Common myeloid progenitor, CD34-positive (primary cell): Measurements from ENCODE around the gene SNRK.
A peak's percentile ranks its signal among the peaks of the same experiment; 100 is the strongest.

ENCODE experiments used
- CTCF ChIA-PET: fragments of 350-600 bp; sonication (Branson Sonifier 250); formaldehyde crosslinking; loops from one replicate; lab custom pipeline; 2021; ENCODE audit warnings: antibody characterized with exemption; lab: Charles Lee
- POLR2A ChIA-PET: fragments of 350-600 bp; sonication (Branson Sonifier 250); formaldehyde crosslinking; loops from one replicate; lab custom pipeline; 2021; ENCODE audit warnings: antibody characterized with exemption; lab: Charles Lee
- DNase-seq, 3 donors: peaks; one replicate each; pipeline versions ENCODE4 v3.0.0 to v3.0.0-alpha.2; 2013
- H3K27ac ChIP-seq, 2 experiments: 1 replicate in 1 of 2; 2 replicates in 1 of 2; pipeline ENCODE4 v1.7.0; 2013; ENCODE audit warnings: inconsistent platforms in 2 of 2, low read length in 2 of 2, mild to moderate bottlenecking in 2 of 2, low read depth in 1 of 2, moderate library complexity in 1 of 2; ENCODE audit not compliant: severe bottlenecking in 2 of 2, insufficient read depth in 1 of 2, poor library complexity in 1 of 2
- H3K27me3 ChIP-seq, 5 experiments: replicated peaks in 2 of 5; 1 replicate in 3 of 5; 2 replicates in 2 of 5; pipeline versions ENCODE4 v1.6.1 to v1.7.0; 2013; ENCODE audit warnings: low read length in 4 of 5, mild to moderate bottlenecking in 2 of 5, moderate library complexity in 2 of 5, inconsistent platforms in 1 of 5; ENCODE audit not compliant: insufficient read depth in 5 of 5, control insufficient read depth in 4 of 5
- H3K36me3 ChIP-seq, 4 experiments: 1 replicate in 2 of 4; 2 replicates in 2 of 4; pipeline versions ENCODE4 v1.6.1 to v1.7.0; 2013; ENCODE audit warnings: low read length in 3 of 4, control low read depth in 1 of 4, mild to moderate bottlenecking in 1 of 4; ENCODE audit not compliant: control insufficient read depth in 4 of 4, insufficient read depth in 4 of 4
- H3K4me1 ChIP-seq, 4 experiments: 1 replicate in 3 of 4; 2 replicates in 1 of 4; pipeline versions ENCODE4 v1.6.1 to v1.7.1; 2013; ENCODE audit warnings: low read length in 3 of 4, mild to moderate bottlenecking in 3 of 4, control low read depth in 1 of 4, inconsistent platforms in 1 of 4, moderate library complexity in 1 of 4; ENCODE audit not compliant: control insufficient read depth in 4 of 4, insufficient read depth in 4 of 4; ENCODE audit errors: control extremely low read depth in 1 of 4
- H3K4me3 ChIP-seq, 7 experiments: 1 replicate in 4 of 7; 2 replicates in 3 of 7; pipeline versions ENCODE4 v1.5.1 to v1.7.0; 2013; ENCODE audit warnings: mild to moderate bottlenecking in 7 of 7, low read length in 6 of 7, moderate library complexity in 6 of 7, inconsistent platforms in 2 of 7, low read depth in 2 of 7, control low read depth in 1 of 7; ENCODE audit not compliant: insufficient read depth in 4 of 7, control insufficient read depth in 1 of 7; ENCODE audit errors: extremely low read depth in 1 of 7
- H3K9me3 ChIP-seq, 5 experiments: 1 replicate in 4 of 5; 2 replicates in 1 of 5; pipeline versions ENCODE4 v1.6.1 to v1.7.1; 2013; ENCODE audit warnings: low read length in 4 of 5, mild to moderate bottlenecking in 2 of 5, inconsistent platforms in 1 of 5, low read depth in 1 of 5, moderate library complexity in 1 of 5; ENCODE audit not compliant: control insufficient read depth in 4 of 5, insufficient read depth in 2 of 5; ENCODE audit errors: control extremely low read depth in 1 of 5
- WGBS: methylation state at CpG from one replicate; pipeline ENCODE4 v1.1.5; 2013; ENCODE audit not compliant: insufficient coverage; 5-methylcytosine and 5-hydroxymethylcytosine counted together

The SNRK gene

GRCh38 chr3:43298292-43298691 lies 12.0 kb downstream of the SNRK start:
- ChIA-PET POLR2A (no interaction called here), CTCF (interaction anchor here (0.6 to 3.6 kb wide), 4 partner anchors 10 to 25 kb away, joined by 3 to 19 read pairs (median 4); partner anchors contain the start of gene SNRK)
- Histone ChIP-seq H3K4me3 (peak overlapping the region in 1 of 7 experiments; percentile 34), H3K27me3 (no peaks in the 10 kb centered on the region), H3K36me3 (peaks cover 3 to 6% (median 4%) of the 10 kb centered on the region in 4 experiments), H3K9me3 (no peaks in the 10 kb centered on the region), H3K4me1 (peaks cover 36 to 57% (median 44%) of the 10 kb centered on the region in 4 experiments), H3K27ac (peak overlapping the region; percentile 41 to 69)
- no CpG with 5 or more reads among the region's 2 CpGs for WGBS
- DNase-seq = no peak

- 73% methylated on average over 4 of the region's 4 CpGs for WGBS
- no peaks in the 10 kb centered on the region for H3K9me3 ChIP-seq
- peaks cover 36 to 52% (median 41%) of the 10 kb centered on the region in 4 experiments for H3K4me1 ChIP-seq
- ChIA-PET CTCF (interaction anchor here (0.6 to 1.3 kb wide), 2 partner anchors 10 to 24 kb away, joined by 4 to 5 read pairs; no protein-coding TSS in a partner anchor), POLR2A (interaction anchor here (0.6 kb wide), 1 partner anchor 28 kb away, joined by 4 read pairs; no protein-coding TSS in a partner anchor)
- H3K27me3 ChIP-seq = no peaks in the 10 kb centered on the region
- peak overlapping the region in 1 of 2 experiments; percentile 69 for H3K27ac ChIP-seq
- H3K4me3 ChIP-seq = no peak overlapping the region
- H3K36me3 ChIP-seq = peaks cover 5 to 11% (median 8%) of the 10 kb centered on the region in 4 experiments
- DNase-seq = no peak
Observed at GRCh38 chr3:43298761-43299160, 12.4 kb downstream of the SNRK start.

GRCh38 chr3:43302116-43302880 lies 16.0 kb downstream of the SNRK start:
- H3K9me3 ChIP-seq = no peaks in the 10 kb centered on the region
- DNase-seq = no peak
- H3K27ac ChIP-seq = no peak overlapping the region
- H3K4me3 ChIP-seq = no peak overlapping the region
- H3K36me3 ChIP-seq = peaks cover 7 to 26% (median 17%) of the 10 kb centered on the region in 4 experiments
- POLR2A ChIA-PET = interaction anchor here (0.6 kb wide), 1 partner anchor 55 kb away, joined by 4 read pairs; no protein-coding TSS in a partner anchor
- CTCF ChIA-PET = no interaction called here
- no peaks in the 10 kb centered on the region for H3K27me3 ChIP-seq
- H3K4me1 ChIP-seq = peaks cover 14 to 21% (median 15%) of the 10 kb centered on the region in 4 experiments
- no CpG with 5 or more reads among the region's 1 CpG for WGBS

GRCh38 chr3:43304126-43304525 lies 17.8 kb downstream of the SNRK start:
- CTCF ChIA-PET = interaction anchor here (1.1 kb wide), 1 partner anchor 12 kb away, joined by 3 read pairs; no protein-coding TSS in a partner anchor
- Histone ChIP-seq H3K27ac (no peak overlapping the region), H3K27me3 (no peaks in the 10 kb centered on the region), H3K9me3 (no peaks in the 10 kb centered on the region), H3K36me3 (peaks cover 7 to 42% (median 26%) of the 10 kb centered on the region in 4 experiments), H3K4me1 (peaks cover 0 to 7% (median 6%) of the 10 kb centered on the region in 4 experiments), H3K4me3 (no peak overlapping the region)
- WGBS = no CpG with 5 or more reads among the region's 3 CpGs
- POLR2A ChIA-PET = no interaction called here
- DNase-seq = no peak

GRCh38 chr3:43307226-43307625 lies 20.9 kb downstream of the SNRK start:
- CTCF ChIA-PET = interaction anchor here (1.5 kb wide), 1 partner anchor 27 kb away, joined by 4 read pairs; no protein-coding TSS in a partner anchor
- POLR2A ChIA-PET = no interaction called here
- H3K4me3 ChIP-seq = no peak overlapping the region
- WGBS = 100% methylated on average over 1 of the region's 3 CpGs
- H3K36me3 ChIP-seq = peaks cover 7 to 53% (median 32%) of the 10 kb centered on the region in 4 experiments
- peaks cover 3 to 9% (median 6%) of the 10 kb centered on the region in 4 experiments for H3K4me1 ChIP-seq
- no peaks in the 10 kb centered on the region for H3K9me3 ChIP-seq
- no peak overlapping the region for H3K27ac ChIP-seq
- DNase-seq = no peak
- no peaks in the 10 kb centered on the region for H3K27me3 ChIP-seq

GRCh38 chr3:43307649-43308048 lies 21.3 kb downstream of the SNRK start:
- peaks cover 0 to 6% (median 4%) of the 10 kb centered on the region in 4 experiments for H3K4me1 ChIP-seq
- DNase-seq = no peak
- CTCF ChIA-PET = interaction anchor here (1.5 kb wide), 2 partner anchors 10 to 27 kb away, joined by 4 to 5 read pairs; no protein-coding TSS in a partner anchor
- H3K36me3 ChIP-seq = peaks cover 7 to 53% (median 33%) of the 10 kb centered on the region in 4 experiments
- no peaks in the 10 kb centered on the region for H3K27me3 ChIP-seq
- no peak overlapping the region for H3K27ac ChIP-seq
- POLR2A ChIA-PET = no interaction called here
- 100% methylated on average over 1 of the region's 2 CpGs for WGBS
- no peak overlapping the region for H3K4me3 ChIP-seq
- H3K9me3 ChIP-seq = no peaks in the 10 kb centered on the region
